Measurements from ENCODE around the gene TEAD3. TPM values are rescaled to one million over a fixed set of nuclear protein-coding genes. Genes with fewer than 3 reads are reported as not detected.
A peak's percentile ranks its signal among the peaks of the same experiment; 100 is the strongest.

The TEAD3 gene
- total RNA-seq, 2 experiments from 2014 or later: not detected

DNA sequence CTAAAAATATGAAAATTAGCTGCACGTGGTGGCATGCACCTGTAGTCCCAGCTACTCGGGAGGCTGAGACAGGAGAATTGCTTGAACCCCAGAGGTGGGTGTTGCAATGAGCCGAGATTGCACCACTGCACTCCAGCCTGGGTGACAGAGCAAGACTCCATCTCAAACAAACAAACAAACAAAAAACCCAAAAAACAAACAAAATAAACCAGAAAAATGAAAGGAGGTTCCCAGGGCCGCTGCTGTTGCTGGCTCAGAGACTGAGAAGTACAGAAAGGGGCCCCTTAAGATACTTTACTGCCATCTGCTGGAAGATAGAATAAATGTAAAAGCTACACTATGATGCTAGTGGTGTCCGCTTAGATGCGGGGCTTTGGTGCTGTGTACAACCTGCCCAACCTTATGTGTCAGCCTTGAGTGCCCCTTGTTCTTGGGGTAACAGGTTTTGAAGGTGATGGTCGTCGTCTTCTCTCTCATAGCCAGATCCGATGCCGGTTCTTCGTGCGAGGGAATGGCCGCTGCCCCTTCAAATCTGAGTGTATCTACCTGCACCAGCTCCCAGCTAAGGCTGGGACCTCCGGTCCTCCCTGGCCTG, 47.5 kb downstream of the TEAD3 start:
- peak; percentile 87 for DNase-seq (ENCODE audit: low spot score)
- no TSS peak for BruUV-seq (replicated peaks)

DNA sequence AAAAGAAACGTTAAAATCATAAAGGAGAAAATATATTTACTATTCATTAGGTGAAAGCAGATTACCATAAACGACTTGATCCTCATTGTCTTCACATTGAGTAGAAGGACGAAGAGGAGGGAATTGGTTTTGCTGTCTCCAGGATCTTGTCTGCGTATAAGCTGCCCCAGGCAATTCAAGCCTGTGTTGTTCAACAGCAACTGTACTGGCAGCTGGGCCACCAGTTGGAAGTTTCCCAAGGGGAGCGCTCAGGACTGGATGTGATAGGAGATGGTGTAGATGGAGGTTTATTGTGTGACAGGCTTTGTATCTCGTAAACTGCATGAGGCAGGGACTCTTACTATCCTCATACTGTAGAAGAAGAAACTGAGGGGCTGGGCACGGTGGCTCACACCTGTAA, 48.7 kb downstream of the TEAD3 start:
- no peak overlapping the region for H2AFZ ChIP-seq (ENCODE audit: low read length)
- no peaks in the 10 kb centered on the region for H3K9me2 ChIP-seq (ENCODE audit: insufficient read depth, low read length)
- intact Hi-C loops (cut with micrococcal nuclease; ENCODE audit: unreplicated experiment): no loop called here
- no peak overlapping the region for H3K4me2 ChIP-seq (ENCODE audit: low read length)
- peaks cover 6% of the 10 kb centered on the region; the same call in 1 of the 2 replicates for H3K79me2 ChIP-seq (ENCODE audit: insufficient read depth, low read depth, low read length)
- no peak for DNase-seq (ENCODE audit: low spot score)
- ChIA-PET POLR2A (interaction anchor here (1.5 kb wide), 1 partner anchor 29 kb away, joined by 3 read pairs; no protein-coding TSS in a partner anchor), CTCF (ENCODE audit: unreplicated experiment) (interaction anchor here (0.5 to 1.1 kb wide), 2 partner anchors 104 to 284 kb away, joined by 3 read pairs; no protein-coding TSS in a partner anchor)
- no peak for TF ChIP-seq EZH2phosphoT487 (IDR thresholded peaks at IDR 0.05; ENCODE audit: borderline replicate concordance, low read depth, low read length)
- peaks cover 5% of the 10 kb centered on the region; the same call in 1 of the 2 replicates for H4K20me1 ChIP-seq (ENCODE audit: insufficient read depth, low read length)
- H3K36me3 ChIP-seq (ENCODE audit: insufficient read depth, low read length): no peaks in the 10 kb centered on the region
- H3K4me1 ChIP-seq (ENCODE audit: insufficient read depth, low read length, poor library complexity, severe bottlenecking): peaks cover 15% of the 10 kb centered on the region
- H3K27ac ChIP-seq (ENCODE audit: low read depth, low read length, poor library complexity, severe bottlenecking): no peak overlapping the region
- no peak overlapping the region for H3K4me3 ChIP-seq (ENCODE audit: low read depth, low read length, poor library complexity, severe bottlenecking)
- no peaks in the 10 kb centered on the region for H3K9me3 ChIP-seq (ENCODE audit: low read length)
- BruUV-seq (replicated peaks): no TSS peak

More for the DNA sequence above, 47.5 kb downstream of the TEAD3 start:
- peaks cover 9% of the 10 kb centered on the region; the same call in 1 of the 2 replicates for H4K20me1 ChIP-seq (ENCODE audit: insufficient read depth, low read length)
- H3K4me2 ChIP-seq (ENCODE audit: low read length): no peak overlapping the region
- CTCF ChIA-PET (ENCODE audit: unreplicated experiment): interaction anchor here (0.8 kb wide), 1 partner anchor 107 kb away, joined by 3 read pairs; the partner anchor contains the start of gene PPARD
- POLR2A ChIA-PET: interaction anchor here (1.0 kb wide), 1 partner anchor 22 kb away, joined by 3 read pairs; no protein-coding TSS in a partner anchor
- no peak for TF ChIP-seq EZH2phosphoT487 (IDR thresholded peaks at IDR 0.05; ENCODE audit: borderline replicate concordance, low read depth, low read length)
- TF ChIP-seq, protein P1, sequence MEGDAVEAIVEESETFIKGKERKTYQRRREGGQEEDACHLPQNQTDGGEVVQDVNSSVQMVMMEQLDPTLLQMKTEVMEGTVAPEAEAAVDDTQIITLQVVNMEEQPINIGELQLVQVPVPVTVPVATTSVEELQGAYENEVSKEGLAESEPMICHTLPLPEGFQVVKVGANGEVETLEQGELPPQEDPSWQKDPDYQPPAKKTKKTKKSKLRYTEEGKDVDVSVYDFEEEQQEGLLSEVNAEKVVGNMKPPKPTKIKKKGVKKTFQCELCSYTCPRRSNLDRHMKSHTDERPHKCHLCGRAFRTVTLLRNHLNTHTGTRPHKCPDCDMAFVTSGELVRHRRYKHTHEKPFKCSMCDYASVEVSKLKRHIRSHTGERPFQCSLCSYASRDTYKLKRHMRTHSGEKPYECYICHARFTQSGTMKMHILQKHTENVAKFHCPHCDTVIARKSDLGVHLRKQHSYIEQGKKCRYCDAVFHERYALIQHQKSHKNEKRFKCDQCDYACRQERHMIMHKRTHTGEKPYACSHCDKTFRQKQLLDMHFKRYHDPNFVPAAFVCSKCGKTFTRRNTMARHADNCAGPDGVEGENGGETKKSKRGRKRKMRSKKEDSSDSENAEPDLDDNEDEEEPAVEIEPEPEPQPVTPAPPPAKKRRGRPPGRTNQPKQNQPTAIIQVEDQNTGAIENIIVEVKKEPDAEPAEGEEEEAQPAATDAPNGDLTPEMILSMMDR (conservative IDR thresholded peaks at IDR 0.05; ENCODE audit: low read length): peak; percentile 84
- intact Hi-C loops (cut with micrococcal nuclease; ENCODE audit: unreplicated experiment): loop anchor here (1.0 kb wide), 2 partner anchors 107 to 152 kb away; partner anchors contain the start of genes DEF6 and PPARD
- H2AFZ ChIP-seq (ENCODE audit: low read length): no peak overlapping the region
- no peaks in the 10 kb centered on the region for H3K9me2 ChIP-seq (ENCODE audit: insufficient read depth, low read length)
- no peaks in the 10 kb centered on the region for H3K36me3 ChIP-seq (ENCODE audit: insufficient read depth, low read length)
- no peak overlapping the region for H3K4me3 ChIP-seq (ENCODE audit: low read depth, low read length, poor library complexity, severe bottlenecking)
- H3K4me1 ChIP-seq (ENCODE audit: insufficient read depth, low read length, poor library complexity, severe bottlenecking): peaks cover 27% of the 10 kb centered on the region
- H3K9me3 ChIP-seq (ENCODE audit: low read length): no peaks in the 10 kb centered on the region
- H3K27ac ChIP-seq (ENCODE audit: low read depth, low read length, poor library complexity, severe bottlenecking): no peak overlapping the region
- peaks cover 12% of the 10 kb centered on the region; the same call in 1 of the 2 replicates for H3K79me2 ChIP-seq (ENCODE audit: insufficient read depth, low read depth, low read length)

DNA sequence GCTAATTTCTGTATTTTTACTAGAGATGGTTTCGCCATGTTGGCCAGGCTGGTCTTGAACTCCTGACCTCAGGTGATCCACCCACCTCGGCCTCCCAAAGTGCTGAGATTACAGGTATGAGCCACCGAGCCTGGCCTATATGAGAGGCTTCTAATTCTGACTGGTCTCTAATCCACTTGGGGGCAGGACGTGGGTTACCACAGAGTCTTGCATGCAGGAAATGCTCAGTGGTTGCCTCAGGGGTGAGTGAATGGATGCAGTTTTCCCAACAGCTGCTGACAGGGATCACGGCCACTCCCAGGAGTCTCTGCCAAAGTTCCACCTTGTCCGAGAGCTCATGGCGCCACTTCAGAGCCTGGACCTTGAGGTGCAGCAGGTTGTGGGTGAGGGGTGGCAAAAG, 51.2 kb downstream of the TEAD3 start:
- H4K20me1 ChIP-seq (ENCODE audit: insufficient read depth, low read length): no peaks in the 10 kb centered on the region
- intact Hi-C loops (cut with micrococcal nuclease; ENCODE audit: unreplicated experiment): no loop called here
- no peaks in the 10 kb centered on the region for H3K9me2 ChIP-seq (ENCODE audit: insufficient read depth, low read length)
- no peaks in the 10 kb centered on the region for H3K79me2 ChIP-seq (ENCODE audit: insufficient read depth, low read depth, low read length)
- ChIA-PET POLR2A (interaction anchor here (1.0 kb wide), 1 partner anchor 53 kb away, joined by 3 read pairs; no protein-coding TSS in a partner anchor), CTCF (ENCODE audit: unreplicated experiment) (no interaction called here)
- no peak overlapping the region for H3K27ac ChIP-seq (ENCODE audit: low read depth, low read length, poor library complexity, severe bottlenecking)
- H2AFZ ChIP-seq (ENCODE audit: low read length): no peak overlapping the region
- no TSS peak for BruUV-seq (replicated peaks)
- no peak overlapping the region for H3K4me2 ChIP-seq (ENCODE audit: low read length)
- no peaks in the 10 kb centered on the region for H3K4me1 ChIP-seq (ENCODE audit: insufficient read depth, low read length, poor library complexity, severe bottlenecking)
- H3K36me3 ChIP-seq (ENCODE audit: insufficient read depth, low read length): no peaks in the 10 kb centered on the region
- no peak overlapping the region for H3K4me3 ChIP-seq (ENCODE audit: low read depth, low read length, poor library complexity, severe bottlenecking)
- H3K9me3 ChIP-seq (ENCODE audit: low read length): no peaks in the 10 kb centered on the region
- TF ChIP-seq, protein P1 (conservative IDR thresholded peaks at IDR 0.05; ENCODE audit: low read length): no peak
- TF ChIP-seq EZH2phosphoT487 (IDR thresholded peaks at IDR 0.05; ENCODE audit: borderline replicate concordance, low read depth, low read length): no peak
- no peak for DNase-seq (ENCODE audit: low spot score)
